Activated CD8-positive, alpha-beta T cell treated with anti-CD3 and anti-CD28 coated beads for 36 hours (primary cell): ENCODE measurements around the gene CCDC183. TPM values are rescaled to one million over a fixed set of nuclear protein-coding genes. Genes with fewer than 3 reads are reported as not detected.
A peak's percentile ranks its signal among the peaks of the same experiment; 100 is the strongest.

Experiments
- ATAC-seq: fragments of 200-7000 bp; cut with Tn5 transposase; one replicate; pipeline ENCODE4 v1.10.0; 2021; ENCODE audit warnings: mild to moderate bottlenecking, moderate library complexity
- CTCF ChIA-PET: fragments of 350-600 bp; sonication (Branson Sonifier 250); formaldehyde crosslinking; loops from one replicate; lab custom pipeline; 2021; ENCODE audit warnings: antibody characterized with exemption; lab: Charles Lee
- POLR2A ChIA-PET: fragments of 350-600 bp; sonication (Branson Sonifier 250); formaldehyde crosslinking; loops from one replicate; lab custom pipeline; 2021; ENCODE audit warnings: antibody characterized with exemption; lab: Charles Lee
- DNase-seq: peaks from one replicate; pipeline ENCODE4 v3.0.0-alpha.2; 2020
- H3K27ac Mint-ChIP-seq: one replicate; pipeline ENCODE4 v1.8.0; 2021; ENCODE audit warnings: mild to moderate bottlenecking, mixed read lengths
- H3K27me3 Mint-ChIP-seq: one replicate; pipeline ENCODE4 v1.8.0; 2021; ENCODE audit warnings: mixed read lengths
- H3K36me3 Mint-ChIP-seq: one replicate; pipeline ENCODE4 v1.8.0; 2021; ENCODE audit warnings: low read depth, mixed read lengths
- H3K4me1 Mint-ChIP-seq: one replicate; pipeline ENCODE4 v1.8.0; 2021; ENCODE audit warnings: low read depth, mixed read lengths
- H3K4me3 Mint-ChIP-seq: one replicate; pipeline ENCODE4 v1.8.0; 2021; ENCODE audit warnings: mild to moderate bottlenecking, moderate library complexity, mixed read lengths
- H3K9me3 Mint-ChIP-seq: one replicate; pipeline ENCODE4 v1.8.0; 2021; ENCODE audit warnings: mixed read lengths
- intact Hi-C: fragments of 100-400 bp; cut with micrococcal nuclease; formaldehyde crosslinking; loops from one replicate; pipeline ENCODE4 v1.10.0; 2022
- total RNA-seq, 2 experiments: library from RNA; stranded (reverse); gene quantifications; one replicate each; pipeline ENCODE4 v1.2.3, GENCODE V29; 2021
- TF ChIP-seq, protein P1 (sequence below): fragments of 200-600 bp; IDR thresholded peaks from one replicate; pipeline ENCODE4 v1.8.0; 2022; ENCODE audit warnings: antibody characterized with exemption, mild to moderate bottlenecking

CCDC183 gene
- total RNA-seq, 2 experiments from 2014 or later, result 0.20 to 0.34 TPM

DNA sequence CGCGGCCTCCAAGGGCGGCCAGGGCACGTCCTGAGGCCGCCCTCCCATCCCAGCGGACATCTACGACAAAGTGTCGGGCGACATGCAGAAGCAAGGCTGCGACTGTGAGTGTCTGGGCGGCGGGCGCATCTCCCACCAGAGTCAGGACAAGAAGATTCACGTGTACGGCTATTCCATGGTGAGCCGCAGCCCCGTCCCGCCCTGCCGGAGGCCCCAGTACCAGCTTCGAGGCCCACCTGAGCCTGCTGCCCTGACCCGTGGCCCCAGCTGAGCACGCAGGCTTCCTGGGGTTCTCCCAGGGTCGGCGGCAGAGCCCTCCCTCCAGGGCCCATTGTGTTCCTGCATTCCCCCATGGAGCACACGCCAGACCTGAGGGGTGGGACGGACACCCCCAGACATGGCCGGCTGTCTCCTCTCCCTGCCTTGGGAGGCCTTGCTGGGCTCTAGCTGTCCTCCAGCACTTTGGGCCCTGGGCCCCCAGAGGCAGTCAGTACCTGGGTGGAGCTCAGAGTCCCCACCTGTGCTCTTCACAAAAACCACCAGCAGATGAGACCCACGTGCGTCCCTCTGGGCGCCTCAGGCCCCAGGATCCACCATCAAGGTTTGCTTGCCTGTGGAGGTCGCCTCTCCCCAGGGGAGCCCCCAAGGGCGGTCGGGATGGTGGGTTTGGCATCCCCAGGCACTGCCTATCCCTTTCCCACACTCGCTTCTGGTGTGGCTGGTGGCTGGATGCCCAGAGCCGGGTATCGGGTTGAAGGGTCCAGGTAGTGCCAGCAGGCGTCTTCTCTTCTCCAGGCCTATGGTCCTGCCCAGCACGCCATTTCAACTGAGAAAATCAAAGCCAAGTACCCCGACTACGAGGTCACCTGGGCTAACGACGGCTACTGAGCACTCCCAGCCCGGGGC, 54.1 kb downstream of the CCDC183 start:
- H3K4me1 Mint-ChIP-seq, result peaks cover 7% of the 10 kb centered on the region
- ATAC-seq (no peak), DNase-seq (no peak)
- CTCF ChIA-PET, result no interaction called here
- peaks cover 15% of the 10 kb centered on the region for H3K27me3 Mint-ChIP-seq
- intact Hi-C loops, result loop anchor here (5.0 kb wide), 1 partner anchor 52 kb away; no protein-coding TSS in a partner anchor
- H3K36me3 Mint-ChIP-seq, result peaks cover 11% of the 10 kb centered on the region
- peak overlapping the region; percentile 93 for H3K27ac Mint-ChIP-seq
- peak overlapping the region; percentile 92 for H3K4me3 Mint-ChIP-seq
- TF ChIP-seq, protein P1, sequence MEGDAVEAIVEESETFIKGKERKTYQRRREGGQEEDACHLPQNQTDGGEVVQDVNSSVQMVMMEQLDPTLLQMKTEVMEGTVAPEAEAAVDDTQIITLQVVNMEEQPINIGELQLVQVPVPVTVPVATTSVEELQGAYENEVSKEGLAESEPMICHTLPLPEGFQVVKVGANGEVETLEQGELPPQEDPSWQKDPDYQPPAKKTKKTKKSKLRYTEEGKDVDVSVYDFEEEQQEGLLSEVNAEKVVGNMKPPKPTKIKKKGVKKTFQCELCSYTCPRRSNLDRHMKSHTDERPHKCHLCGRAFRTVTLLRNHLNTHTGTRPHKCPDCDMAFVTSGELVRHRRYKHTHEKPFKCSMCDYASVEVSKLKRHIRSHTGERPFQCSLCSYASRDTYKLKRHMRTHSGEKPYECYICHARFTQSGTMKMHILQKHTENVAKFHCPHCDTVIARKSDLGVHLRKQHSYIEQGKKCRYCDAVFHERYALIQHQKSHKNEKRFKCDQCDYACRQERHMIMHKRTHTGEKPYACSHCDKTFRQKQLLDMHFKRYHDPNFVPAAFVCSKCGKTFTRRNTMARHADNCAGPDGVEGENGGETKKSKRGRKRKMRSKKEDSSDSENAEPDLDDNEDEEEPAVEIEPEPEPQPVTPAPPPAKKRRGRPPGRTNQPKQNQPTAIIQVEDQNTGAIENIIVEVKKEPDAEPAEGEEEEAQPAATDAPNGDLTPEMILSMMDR, result no peak
- POLR2A ChIA-PET, result interaction anchor here (1.3 kb wide), 2 partner anchors 10 to 11 kb away, joined by 3 to 4 read pairs; no protein-coding TSS in a partner anchor
- no peaks in the 10 kb centered on the region for H3K9me3 Mint-ChIP-seq

DNA sequence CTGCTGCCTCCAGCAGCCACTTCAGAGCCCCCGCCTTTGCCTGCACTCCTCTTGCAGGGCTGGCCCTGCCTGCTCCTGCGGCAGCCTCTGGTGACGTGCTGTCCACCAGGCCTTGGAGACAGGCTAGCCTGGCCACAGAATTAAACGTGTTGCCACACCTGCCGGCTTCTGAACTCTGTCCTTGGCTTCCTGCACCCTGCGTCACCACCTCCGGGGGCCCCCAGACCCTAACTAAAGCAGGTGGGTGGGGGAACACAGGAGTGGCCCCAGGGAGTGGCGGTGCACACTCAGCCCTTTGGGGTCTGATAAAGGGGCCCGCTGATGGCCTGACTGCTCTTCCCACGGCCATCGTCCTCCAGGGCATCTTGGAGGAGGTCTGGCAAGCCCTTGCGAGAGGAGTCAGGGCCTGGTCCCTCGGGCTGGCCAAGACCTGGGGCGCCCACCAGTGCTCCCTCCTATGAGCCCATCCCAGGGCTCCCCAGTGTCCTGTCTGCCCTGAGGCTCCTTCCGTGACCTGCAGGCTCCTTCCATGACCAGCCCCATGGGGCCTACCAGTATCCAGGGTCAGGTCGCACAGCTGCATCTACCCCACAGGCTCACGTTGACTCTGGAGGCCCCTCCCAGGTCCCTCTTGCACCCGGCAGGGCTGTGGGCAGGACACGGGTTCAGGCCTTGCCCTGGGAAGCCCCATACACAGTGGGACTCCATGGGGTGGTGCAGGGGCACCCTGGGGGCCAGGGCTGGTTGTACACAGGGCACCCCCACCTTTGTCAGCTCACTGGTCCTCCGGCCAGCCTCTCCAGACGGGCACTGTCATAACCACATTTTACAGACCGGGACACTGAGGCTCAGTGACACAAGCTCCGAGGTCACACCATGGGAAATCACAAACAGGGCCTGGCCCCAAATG, 55.0 kb downstream of the CCDC183 start:
- Mint-ChIP-seq H3K36me3 (peaks cover 11% of the 10 kb centered on the region), H3K9me3 (no peaks in the 10 kb centered on the region), H3K4me3 (no peak overlapping the region), H3K27ac (no peak overlapping the region), H3K4me1 (peaks cover 7% of the 10 kb centered on the region), H3K27me3 (peaks cover 14% of the 10 kb centered on the region)
- POLR2A ChIA-PET, result interaction anchor here (1.5 kb wide), 1 partner anchor 86 kb away, joined by 3 read pairs; no protein-coding TSS in a partner anchor
- no peak for DNase-seq
- TF ChIP-seq, protein P1, result no peak
- intact Hi-C loops, result no loop called here
- CTCF ChIA-PET, result no interaction called here
- no peak for ATAC-seq

DNA sequence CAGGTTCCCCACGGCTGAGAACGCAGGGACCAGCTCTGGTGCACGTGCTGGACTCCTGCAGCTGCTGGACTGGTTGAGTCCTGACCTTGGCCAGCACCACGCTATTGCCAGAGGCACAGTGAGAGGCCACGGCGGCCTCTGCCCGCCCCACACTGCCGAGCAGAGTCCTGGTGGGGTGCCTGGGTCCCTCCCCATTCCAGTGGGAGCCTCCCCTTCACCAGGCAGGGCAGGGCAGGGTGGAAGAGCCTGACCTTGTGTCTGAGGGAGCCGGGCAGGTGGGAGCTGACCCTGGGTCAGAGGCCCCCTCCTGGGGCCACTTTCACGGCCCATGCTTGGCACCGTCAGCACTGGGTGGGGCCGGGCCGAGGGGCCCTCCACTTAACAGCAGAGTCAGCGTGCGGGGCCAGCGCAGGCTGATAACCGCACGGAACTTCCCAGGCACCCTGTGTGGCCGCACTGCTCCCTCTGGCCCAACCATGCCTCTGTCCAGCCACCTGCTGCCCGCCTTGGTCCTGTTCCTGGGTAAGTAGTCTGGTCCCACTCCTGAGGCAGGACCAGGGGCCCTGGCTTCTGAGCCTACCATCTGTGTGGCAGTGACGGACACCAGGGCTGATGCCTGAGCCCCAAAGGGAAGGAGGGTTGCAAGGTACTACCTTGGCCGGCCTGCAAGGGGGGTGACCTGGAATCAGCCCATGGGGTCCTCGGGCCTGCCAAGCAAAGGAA, 56.0 kb downstream of the CCDC183 start, which contains the start of gene MAMDC4:
MAMDC4 (plus strand) TSS at position 406 of the 723 bp plus-strand sequence; CDS start at position 477, 71 bp downstream.
- TF ChIP-seq, protein P1, result no peak
- peaks cover 11% of the 10 kb centered on the region for H3K36me3 Mint-ChIP-seq
- ChIA-PET CTCF (interaction anchor here (1.2 kb wide), 1 partner anchor 10 kb away, joined by 5 read pairs; the partner anchor contains the start of gene AJM1), POLR2A (interaction anchor here (1.5 kb wide), 1 partner anchor 85 kb away, joined by 3 read pairs; no protein-coding TSS in a partner anchor)
- H3K4me3 Mint-ChIP-seq, result no peak within 1 kb of the TSS
- ATAC-seq (no peak), DNase-seq (no peak)
- peaks cover 7% of the 10 kb centered on the region for H3K27me3 Mint-ChIP-seq
- H3K9me3 Mint-ChIP-seq, result no peaks in the 10 kb centered on the region
- peaks cover 4% of the 10 kb centered on the region for H3K4me1 Mint-ChIP-seq
- H3K27ac Mint-ChIP-seq, result no peak within 1 kb of the TSS
- intact Hi-C loops, result no loop called here

DNA sequence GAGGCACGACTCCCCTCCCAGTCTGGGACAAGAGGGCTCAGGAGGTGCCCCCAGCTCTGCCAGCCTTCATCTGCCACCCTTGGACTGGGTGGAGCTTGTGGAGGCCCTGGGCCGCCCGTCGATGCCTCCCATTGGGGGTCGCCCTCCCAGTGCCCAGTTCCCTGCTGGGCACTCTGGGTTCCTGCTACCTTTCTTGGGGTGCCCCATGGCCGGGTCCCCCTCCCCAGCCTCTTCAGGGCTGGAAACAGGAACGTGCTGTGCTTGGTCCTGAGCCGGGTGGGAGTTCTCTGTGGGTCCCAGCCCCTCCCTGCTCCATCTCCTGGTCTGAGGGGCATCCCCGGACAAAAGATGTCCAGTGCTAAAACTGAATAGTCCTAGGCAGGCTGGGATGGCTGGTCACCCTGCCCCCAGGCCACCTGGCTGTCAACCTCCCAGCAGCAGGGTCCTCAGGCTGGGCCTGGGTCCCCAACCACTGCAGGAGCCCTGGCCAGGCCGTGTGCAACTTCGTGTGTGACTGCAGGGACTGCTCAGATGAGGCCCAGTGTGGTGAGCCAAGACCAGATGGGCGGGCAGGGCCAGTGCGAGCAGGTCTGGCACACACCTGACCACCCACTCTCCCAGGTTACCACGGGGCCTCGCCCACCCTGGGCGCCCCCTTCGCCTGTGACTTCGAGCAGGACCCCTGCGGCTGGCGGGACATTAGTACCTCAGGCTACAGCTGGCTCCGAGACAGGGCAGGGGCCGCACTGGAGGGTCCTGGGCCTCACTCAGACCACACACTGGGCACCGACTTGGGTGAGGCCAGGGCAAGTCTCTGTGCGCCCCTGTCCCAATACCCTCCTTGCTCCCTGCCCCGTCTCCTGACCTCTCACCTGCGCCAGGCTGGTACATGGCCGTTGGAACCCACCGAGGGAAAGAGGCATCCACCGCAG, 56.8 kb downstream of the CCDC183 start:
- Mint-ChIP-seq H3K9me3 (no peaks in the 10 kb centered on the region), H3K4me3 (no peak overlapping the region), H3K27ac (no peak overlapping the region), H3K36me3 (peaks cover 6% of the 10 kb centered on the region), H3K4me1 (no peaks in the 10 kb centered on the region), H3K27me3 (peaks cover 2% of the 10 kb centered on the region)
- DNase-seq (no peak), ATAC-seq (no peak)
- ChIA-PET CTCF (interaction anchor here (1.2 kb wide), 1 partner anchor 10 kb away, joined by 5 read pairs; the partner anchor contains the start of gene AJM1), POLR2A (no interaction called here)
- TF ChIP-seq, protein P1, result no peak
- intact Hi-C loops, result no loop called here
